ENCODE data around the gene HTT.

Gene HTT

DNA sequence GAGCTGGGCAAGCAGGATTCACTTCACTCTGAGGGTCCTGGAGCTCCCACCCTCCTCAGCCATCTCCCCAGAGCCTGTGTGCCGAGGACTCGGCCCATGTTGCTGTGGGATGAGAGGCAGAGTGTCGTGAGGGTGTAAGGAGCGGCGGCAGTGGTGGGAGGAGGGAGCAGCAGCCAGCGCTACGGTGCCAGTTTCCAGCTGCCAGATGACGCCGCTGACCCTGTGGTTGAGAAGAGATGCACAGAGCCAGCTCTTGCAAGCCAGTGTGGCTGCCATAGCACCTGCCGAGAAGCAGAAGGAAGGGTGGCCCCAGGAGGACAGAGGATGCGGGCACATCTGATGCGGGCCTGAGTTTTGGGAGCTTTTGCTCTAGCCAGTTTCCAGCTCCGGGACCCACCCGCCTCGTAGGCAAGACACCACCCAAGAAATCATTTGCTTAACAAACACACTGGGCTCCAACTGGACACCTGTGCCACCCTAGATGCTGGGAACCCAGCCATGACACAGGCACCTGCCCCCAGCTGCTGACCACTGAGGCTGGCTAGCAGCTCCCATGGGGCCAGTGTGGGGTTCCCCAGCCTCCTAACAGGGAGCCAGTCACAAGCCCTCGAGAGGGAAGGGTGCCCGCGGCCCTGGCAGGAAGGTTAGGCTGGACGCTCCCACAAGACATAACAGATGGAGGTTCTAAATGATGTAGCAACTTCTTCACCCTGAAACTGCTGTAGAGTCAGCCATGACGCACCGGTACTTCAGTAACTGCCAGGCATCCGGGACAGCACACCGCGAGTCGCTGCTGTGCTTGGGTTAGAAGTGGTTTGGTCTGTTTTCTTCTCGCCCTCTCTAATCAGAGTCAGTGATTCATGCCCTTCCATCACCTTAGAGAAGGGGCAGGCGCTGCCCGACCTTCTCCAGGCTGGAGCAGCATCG, 183.3 kb downstream of the HTT start:
- Histone ChIP-seq H3K4me3 (replicated peaks; ENCODE audit: low read depth, low read length) (no peak overlapping the region), H3K27me3 (replicated peaks; ENCODE audit: control insufficient read depth, insufficient read depth, low read length) (no peaks in the 10 kb centered on the region), H3K36me3 (ENCODE audit: control insufficient read depth, insufficient read depth, low read length) (peaks cover 2% of the 10 kb centered on the region)
- DNase-seq (ENCODE audit: extremely low read depth, insufficient read length): peak; percentile 6
- TF ChIP-seq, protein P1, sequence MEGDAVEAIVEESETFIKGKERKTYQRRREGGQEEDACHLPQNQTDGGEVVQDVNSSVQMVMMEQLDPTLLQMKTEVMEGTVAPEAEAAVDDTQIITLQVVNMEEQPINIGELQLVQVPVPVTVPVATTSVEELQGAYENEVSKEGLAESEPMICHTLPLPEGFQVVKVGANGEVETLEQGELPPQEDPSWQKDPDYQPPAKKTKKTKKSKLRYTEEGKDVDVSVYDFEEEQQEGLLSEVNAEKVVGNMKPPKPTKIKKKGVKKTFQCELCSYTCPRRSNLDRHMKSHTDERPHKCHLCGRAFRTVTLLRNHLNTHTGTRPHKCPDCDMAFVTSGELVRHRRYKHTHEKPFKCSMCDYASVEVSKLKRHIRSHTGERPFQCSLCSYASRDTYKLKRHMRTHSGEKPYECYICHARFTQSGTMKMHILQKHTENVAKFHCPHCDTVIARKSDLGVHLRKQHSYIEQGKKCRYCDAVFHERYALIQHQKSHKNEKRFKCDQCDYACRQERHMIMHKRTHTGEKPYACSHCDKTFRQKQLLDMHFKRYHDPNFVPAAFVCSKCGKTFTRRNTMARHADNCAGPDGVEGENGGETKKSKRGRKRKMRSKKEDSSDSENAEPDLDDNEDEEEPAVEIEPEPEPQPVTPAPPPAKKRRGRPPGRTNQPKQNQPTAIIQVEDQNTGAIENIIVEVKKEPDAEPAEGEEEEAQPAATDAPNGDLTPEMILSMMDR (IDR thresholded peaks at IDR 0.05; ENCODE audit: insufficient read depth, low read length, poor library complexity, severe bottlenecking): no peak

DNA sequence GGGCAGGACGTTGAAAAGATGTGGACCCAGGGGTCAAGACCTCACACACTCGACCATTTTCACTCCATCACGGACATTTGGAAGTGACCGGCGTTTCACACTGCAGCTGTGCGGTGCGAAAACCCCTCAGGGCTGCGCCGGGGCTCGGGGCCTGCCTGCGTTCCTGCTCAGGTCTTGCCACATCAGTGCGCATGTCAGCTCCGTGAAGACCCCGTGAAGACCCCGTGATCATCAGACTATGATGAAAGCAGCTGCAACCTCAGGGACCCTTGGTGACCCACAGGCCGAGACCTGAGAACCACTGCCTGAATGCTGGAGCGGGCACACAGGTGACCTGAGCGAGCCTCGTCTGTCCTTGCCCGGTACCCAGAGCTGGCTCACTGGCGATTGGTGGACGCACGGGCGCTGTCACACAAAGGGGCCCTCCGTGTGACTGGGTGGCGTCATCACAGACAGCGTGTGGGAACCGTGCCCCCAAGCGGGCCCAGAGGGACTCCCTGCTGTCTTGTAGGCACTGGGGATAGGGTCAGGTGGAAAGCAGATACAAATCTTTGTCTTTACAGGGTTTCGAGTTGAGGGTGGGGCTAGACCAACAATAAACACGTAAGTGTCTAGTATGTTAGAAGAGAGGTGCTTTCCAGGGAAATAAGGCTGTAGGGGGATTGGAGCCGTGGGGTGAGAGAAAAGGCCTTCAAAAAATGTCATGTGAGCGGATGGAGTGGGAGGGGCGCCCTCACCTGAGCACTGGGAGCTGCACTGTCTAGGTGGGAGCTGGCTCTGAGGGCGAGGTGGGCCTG, 187.1 kb downstream of the HTT start:
- Histone ChIP-seq H3K4me3 (replicated peaks; ENCODE audit: low read depth, low read length) (no peak overlapping the region), H3K36me3 (ENCODE audit: control insufficient read depth, insufficient read depth, low read length) (no peaks in the 10 kb centered on the region; the same call in 1 of the 2 replicates), H3K27me3 (replicated peaks; ENCODE audit: control insufficient read depth, insufficient read depth, low read length) (no peaks in the 10 kb centered on the region)
- no peak for DNase-seq (ENCODE audit: extremely low read depth, insufficient read length)
- TF ChIP-seq, protein P1 (IDR thresholded peaks at IDR 0.05; ENCODE audit: insufficient read depth, low read length, poor library complexity, severe bottlenecking): no peak

DNA sequence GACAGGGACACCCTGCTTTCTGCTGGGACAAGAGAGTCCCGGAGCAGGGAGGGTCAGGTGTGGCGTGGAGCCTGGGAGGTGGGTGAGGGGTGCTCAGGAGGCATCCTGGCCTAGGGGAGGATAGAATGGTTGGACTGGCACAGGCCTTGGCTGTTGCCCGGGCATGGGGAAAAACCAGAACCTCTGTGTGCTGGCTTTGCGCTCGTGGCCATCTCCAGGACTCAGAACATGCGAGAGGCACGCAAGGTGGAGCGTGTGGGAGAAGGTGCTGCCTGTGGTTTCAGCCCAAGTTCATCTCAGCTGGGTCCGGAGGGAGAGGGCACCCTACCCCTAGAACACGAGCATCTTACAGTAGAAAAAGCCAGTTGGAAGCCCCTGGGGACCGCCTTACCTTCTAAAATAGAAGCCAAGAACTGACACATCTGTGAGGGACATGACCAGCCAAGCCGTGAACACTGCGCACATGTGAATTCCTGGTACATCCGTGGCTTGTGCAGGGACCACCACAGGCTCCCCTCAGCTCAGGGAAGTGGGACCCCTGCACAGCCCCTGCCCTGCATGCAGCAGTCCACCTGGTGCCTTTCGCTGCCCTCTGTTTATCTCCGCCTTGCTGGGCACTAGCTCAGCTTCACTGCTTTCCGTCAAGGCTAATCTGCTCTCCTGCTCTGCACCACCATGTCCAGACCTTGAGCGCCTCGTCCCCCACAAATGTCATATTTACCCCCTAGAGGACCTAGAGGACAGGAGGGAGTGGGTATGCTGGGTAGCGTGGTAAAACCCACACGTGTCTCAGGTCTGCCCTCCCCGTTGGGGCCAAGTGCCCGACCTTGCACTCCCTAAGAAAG, 187.9 kb downstream of the HTT start:
- DNase-seq (ENCODE audit: extremely low read depth, insufficient read length): no peak
- Histone ChIP-seq H3K4me3 (replicated peaks; ENCODE audit: low read depth, low read length) (no peak overlapping the region), H3K36me3 (ENCODE audit: control insufficient read depth, insufficient read depth, low read length) (no peaks in the 10 kb centered on the region), H3K27me3 (replicated peaks; ENCODE audit: control insufficient read depth, insufficient read depth, low read length) (no peaks in the 10 kb centered on the region)
- TF ChIP-seq, protein P1 (IDR thresholded peaks at IDR 0.05; ENCODE audit: insufficient read depth, low read length, poor library complexity, severe bottlenecking): no peak

DNA sequence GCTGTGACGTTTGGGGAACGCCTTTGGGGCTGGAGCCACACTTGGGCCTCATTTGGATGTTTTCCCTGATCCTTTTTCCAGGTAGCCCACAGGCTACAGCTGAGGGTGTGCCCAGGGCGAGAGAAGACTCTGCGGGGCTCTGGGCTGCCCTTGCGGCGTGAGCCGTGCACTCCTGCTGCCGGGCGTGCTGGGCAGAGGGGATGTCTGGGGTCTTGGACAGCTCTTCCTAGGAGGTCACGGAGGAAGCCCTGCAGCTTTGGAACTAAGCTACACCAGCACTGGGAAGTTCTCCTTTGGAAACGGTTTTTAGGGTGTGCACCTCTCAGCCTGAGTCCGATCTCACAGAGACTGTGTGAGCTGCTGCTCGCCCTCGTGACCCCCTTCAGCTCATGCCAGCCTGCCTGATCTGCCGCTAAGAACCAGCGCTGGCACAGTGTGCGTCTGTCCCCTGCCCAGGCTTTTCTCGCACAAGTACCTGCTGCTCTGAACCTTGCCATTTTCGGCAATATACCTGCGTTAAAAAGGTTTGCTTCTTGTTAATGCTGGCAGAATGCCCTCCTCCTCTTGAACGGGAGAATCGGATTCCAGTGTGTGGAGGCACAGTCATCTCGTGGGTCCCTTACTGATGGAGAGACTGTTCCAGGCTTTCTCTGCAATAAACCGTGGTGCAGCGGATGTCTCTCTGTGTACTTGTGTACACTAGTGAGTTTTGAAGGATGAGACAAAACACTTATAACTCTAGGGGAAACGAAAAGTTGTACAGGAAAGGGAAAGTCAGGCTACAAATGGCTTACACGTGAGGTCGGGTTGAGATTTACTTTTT, 188.8 kb downstream of the HTT start:
- Histone ChIP-seq H3K27me3 (replicated peaks; ENCODE audit: control insufficient read depth, insufficient read depth, low read length) (no peaks in the 10 kb centered on the region), H3K4me3 (replicated peaks; ENCODE audit: low read depth, low read length) (no peak overlapping the region), H3K36me3 (ENCODE audit: control insufficient read depth, insufficient read depth, low read length) (no peaks in the 10 kb centered on the region)
- no peak for DNase-seq (ENCODE audit: extremely low read depth, insufficient read length)
- TF ChIP-seq, protein P1 (IDR thresholded peaks at IDR 0.05; ENCODE audit: insufficient read depth, low read length, poor library complexity, severe bottlenecking): no peak

DNA sequence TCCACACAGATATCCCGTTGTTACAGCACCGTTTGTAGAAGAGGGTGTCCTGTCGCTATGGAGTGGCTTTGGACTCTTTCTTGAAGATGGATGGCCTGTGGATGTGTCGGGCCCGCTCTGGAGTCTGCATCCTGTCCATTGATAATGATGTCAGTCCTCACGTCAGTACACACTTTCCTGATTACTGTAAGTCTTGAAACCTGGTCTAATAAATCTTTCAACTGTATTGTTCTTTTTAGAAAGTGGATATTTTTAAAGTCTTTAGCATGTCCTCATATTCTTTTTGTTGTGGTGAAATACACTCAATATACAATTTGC, 189.4 kb downstream of the HTT start:
- H3K27me3 ChIP-seq (replicated peaks; ENCODE audit: control insufficient read depth, insufficient read depth, low read length): no peaks in the 10 kb centered on the region
- DNase-seq (ENCODE audit: extremely low read depth, insufficient read length): no peak
- no peak overlapping the region for H3K4me3 ChIP-seq (replicated peaks; ENCODE audit: low read depth, low read length)
- H3K36me3 ChIP-seq (ENCODE audit: control insufficient read depth, insufficient read depth, low read length): no peaks in the 10 kb centered on the region
- TF ChIP-seq, protein P1 (IDR thresholded peaks at IDR 0.05; ENCODE audit: insufficient read depth, low read length, poor library complexity, severe bottlenecking): no peak
